Heart left ventricle (tissue), 16 donors: ENCODE results near the gene NTM. TPM values are rescaled to one million over a fixed set of nuclear protein-coding genes. Genes with fewer than 3 reads are reported as not detected.

Experiments
- ATAC-seq, 4 donors: fragments of 200-7000 bp; cut with Tn5 transposase; one replicate each; pipeline ENCODE4 v1.9.1; 2020 to 2022; ENCODE audit warnings: moderate library complexity in 4 of 4, mild to moderate bottlenecking in 3 of 4, moderate number of reproducible peaks in 1 of 4
- DNase-seq, 5 donors: peaks; one replicate each; pipeline ENCODE4 v3.0.0-alpha.2; 2020
- H3K27ac ChIP-seq, 12 donors: fragments of 200-600 bp; sonication (generic) in 4 of 12; one replicate each; pipeline versions ENCODE4 v1.5.0 to v1.8.0; 2016 to 2022; ENCODE audit warnings: mild to moderate bottlenecking in 2 of 12
- H3K27me3 ChIP-seq, 9 donors: fragments of 200-600 bp; sonication (generic) in 2 of 9; one replicate each; pipeline versions ENCODE4 v1.5.1 to v1.8.0; 2016 to 2022; ENCODE audit warnings: mild to moderate bottlenecking in 3 of 9
- H3K36me3 ChIP-seq, 9 donors: fragments of 200-600 bp; sonication (generic) in 2 of 9; one replicate each; pipeline versions ENCODE4 v1.5.0 to v1.8.0; 2018 to 2022; ENCODE audit warnings: mild to moderate bottlenecking in 2 of 9
- H3K4me1 ChIP-seq, 12 donors: fragments of 200-600 bp; sonication (generic) in 4 of 12; one replicate each; pipeline versions ENCODE4 v1.5.0 to v1.8.0; 2016 to 2022; ENCODE audit warnings: mild to moderate bottlenecking in 3 of 12
- H3K4me3 ChIP-seq, 12 donors: fragments of 200-600 bp; sonication (generic) in 4 of 12; one replicate each; pipeline versions ENCODE4 v1.5.0 to v1.8.0; 2017 to 2022; ENCODE audit warnings: mild to moderate bottlenecking in 9 of 12, moderate library complexity in 4 of 12
- H3K9me3 ChIP-seq, 12 donors: fragments of 200-600 bp; sonication (generic) in 4 of 12; one replicate each; pipeline versions ENCODE4 v1.5.0 to v1.8.0; 2016 to 2022; ENCODE audit warnings: mild to moderate bottlenecking in 1 of 12
- CTCF ChIP-seq, 12 donors: fragments of 200-600 bp; sonication (generic) in 4 of 12; IDR thresholded peaks; one replicate each; pipeline versions ENCODE4 v1.5.0 to v1.8.0; 2018 to 2022; ENCODE audit warnings: antibody characterized with exemption in 12 of 12, mild to moderate bottlenecking in 5 of 12
- POLR2A ChIP-seq, 2 donors: fragments of 450-650 bp; IDR thresholded peaks; one replicate each; pipeline ENCODE4 v1.6.1; 2017; ENCODE audit warnings: antibody characterized with exemption in 2 of 2, mild to moderate bottlenecking in 2 of 2, moderate library complexity in 2 of 2
- WGBS, 4 donors: extraction: QIAGEN DNeasy Blood & Tissue Kit in 2 of 4; methylation state at CpG; one replicate each; pipeline versions ENCODE4 v1.1.5 to v1.1.7; 2013 to 2018; 5-methylcytosine and 5-hydroxymethylcytosine counted together
- intact Hi-C, 10 donors: fragments of 100-400 bp; cut with DNase I; formaldehyde crosslinking; loops; one replicate each; pipeline versions ENCODE4 v1.11.1 to v1.14.2; 2022
- polyA plus RNA-seq, 2 donors: library from polyadenylated mRNA; stranded (reverse); fragments of 200-250 nt; gene quantifications; one replicate each; pipeline ENCODE4 v1.2.3, GENCODE V29; 2013
- total RNA-seq, 9 donors: library from RNA; depleted of rRNA in 2 of 9; stranded (reverse); fragments of >200 nt in 2 of 9; fragmentation: NEBNext Ultra II Directional in 3 of 9; extraction: Animal tissue kit (Norgen Biotek cat#: 25700) in 3 of 9; gene quantifications; one replicate each; pipeline versions ENCODE4 v1.1.0 to v1.2.4, GENCODE V29; 2016 to 2023
- donor health status: ischemic (EF 13 %, LVEDD 7.1; RV severe dilation, severe dysfunction).
- donor health status: healthy with polysubstance abuse.
- donor health status: DM: no; HTN: yes; CAD: no.
- donor health status: DM: no; HTN: no; CAD: no.
- donor health status: ischemic (EF 25% LVEDD 6.9; RV normal size, moderate dysfunction).
- donor health status: ischemic (EF 25% LVEDD 5.7; RV mildly dilated, moderate dysfunction).
- donor health status: healthy.
- donor health status: DM: yes; HTN: yes; CAD: no.
- donor health status: ischemic (EF 35%, LVEDD 5.7; RV mildly dilated, moderate dysfunction).
- donor health status: nonischemic (EF 11% LVEDD 7.7; RV severe dilation, severe dysfunction).
- donor health status: DM: yes; HTN: yes; CAD: no.
- donor health status: PGD.
- donor health status: ischemic (EF 29% LVEDD 5.4; RV normal size, mild dysfunction).
- donor health status: nonischemic (EF 23%, LVEDD 6.1; RV moderate dilation, normal function).

The NTM gene
- total and polyA plus RNA-seq, 11 donors: 0.40 to 7.7 (median 1.5) TPM

- intact Hi-C loops: no loop called here
- TF ChIP-seq POLR2A (IDR thresholded peaks at IDR 0.05): no peak
- no peak for TF ChIP-seq CTCF (IDR thresholded peaks at IDR 0.05)
- Histone ChIP-seq H3K4me1 (no peaks in the 10 kb centered on the region), H3K4me3 (no peak overlapping the region), H3K27me3 (peaks cover 0 to 41% (median 0%) of the 10 kb centered on the region in 9 donors), H3K27ac (no peak overlapping the region), H3K36me3 (no peaks in the 10 kb centered on the region), H3K9me3 (no peaks in the 10 kb centered on the region)
- ATAC-seq (no peak), DNase-seq (no peak)
- WGBS, 4 donors: 67 to 76% (median 71%) methylated on average over 8 of the region's 8 CpGs
Measured at GRCh38 chr11:131549770-131550169, 179.4 kb downstream of the NTM start.

- TF ChIP-seq CTCF (IDR thresholded peaks at IDR 0.05): no peak
- no peak for TF ChIP-seq POLR2A (IDR thresholded peaks at IDR 0.05)
- H3K27ac ChIP-seq: no peak overlapping the region
Measured at GRCh38 chr11:131560287-131560686, 189.9 kb downstream of the NTM start.

GRCh38 chr11:131561501-131561900 is 191.1 kb downstream of the NTM start:
- intact Hi-C loops: no loop called here
- Histone ChIP-seq H3K36me3 (no peaks in the 10 kb centered on the region), H3K4me3 (no peak overlapping the region), H3K9me3 (no peaks in the 10 kb centered on the region), H3K4me1 (no peaks in the 10 kb centered on the region), H3K27ac (no peak overlapping the region), H3K27me3 (no peaks in the 10 kb centered on the region)
- WGBS, 4 donors: 66 to 73% (median 67%) methylated on average over 4 of the region's 4 CpGs
- ATAC-seq: no peak
- DNase-seq: no peak
- no peak for TF ChIP-seq POLR2A (IDR thresholded peaks at IDR 0.05)
- TF ChIP-seq CTCF (IDR thresholded peaks at IDR 0.05): no peak

More at GRCh38 chr11:131560287-131560686, 189.9 kb downstream of the NTM start:
- intact Hi-C loops: no loop called here
- no peaks in the 10 kb centered on the region for H3K9me3 ChIP-seq
- H3K4me1 ChIP-seq: no peaks in the 10 kb centered on the region
- no peaks in the 10 kb centered on the region for H3K36me3 ChIP-seq
- ATAC-seq (no peak), DNase-seq (no peak)
- WGBS, 4 donors: 78 to 90% (median 85%) methylated on average over 4 of the region's 4 CpGs
- H3K4me3 ChIP-seq: no peak overlapping the region
- H3K27me3 ChIP-seq: no peaks in the 10 kb centered on the region

GRCh38 chr11:131561972-131562371 is 191.6 kb downstream of the NTM start:
- Histone ChIP-seq H3K27ac (no peak overlapping the region), H3K27me3 (no peaks in the 10 kb centered on the region), H3K36me3 (no peaks in the 10 kb centered on the region), H3K9me3 (no peaks in the 10 kb centered on the region), H3K4me1 (no peaks in the 10 kb centered on the region), H3K4me3 (no peak overlapping the region)
- DNase-seq (no peak), ATAC-seq (no peak)
- intact Hi-C loops: no loop called here
- 53 to 69% (median 61%) methylated on average over 5 of the region's 5 CpGs for WGBS, 4 donors
- TF ChIP-seq CTCF (IDR thresholded peaks at IDR 0.05) (no peak), POLR2A (IDR thresholded peaks at IDR 0.05) (no peak)
